Tibial nerve (tissue), 3 donors: Measurements from ENCODE around the gene PAQR4.

Experiments used
- POLR2A ChIP-seq, 2 donors: fragments of 450-650 bp; IDR thresholded peaks; one replicate each; pipeline ENCODE4 v1.6.1; 2017; ENCODE audit warnings: antibody characterized with exemption in 2 of 2, mild to moderate bottlenecking in 2 of 2, moderate library complexity in 2 of 2
- TF ChIP-seq, protein P1 (sequence below), 5 experiments: fragments of 200-600 bp in 3 of 5; fragments of 450-650 bp in 2 of 5; sonication (generic) in 3 of 5; IDR thresholded peaks; one replicate each; pipeline ENCODE4 v1.5.1; 2016 to 2019; ENCODE audit warnings: antibody characterized with exemption in 5 of 5, mild to moderate bottlenecking in 3 of 5, moderate library complexity in 2 of 5

DNA sequence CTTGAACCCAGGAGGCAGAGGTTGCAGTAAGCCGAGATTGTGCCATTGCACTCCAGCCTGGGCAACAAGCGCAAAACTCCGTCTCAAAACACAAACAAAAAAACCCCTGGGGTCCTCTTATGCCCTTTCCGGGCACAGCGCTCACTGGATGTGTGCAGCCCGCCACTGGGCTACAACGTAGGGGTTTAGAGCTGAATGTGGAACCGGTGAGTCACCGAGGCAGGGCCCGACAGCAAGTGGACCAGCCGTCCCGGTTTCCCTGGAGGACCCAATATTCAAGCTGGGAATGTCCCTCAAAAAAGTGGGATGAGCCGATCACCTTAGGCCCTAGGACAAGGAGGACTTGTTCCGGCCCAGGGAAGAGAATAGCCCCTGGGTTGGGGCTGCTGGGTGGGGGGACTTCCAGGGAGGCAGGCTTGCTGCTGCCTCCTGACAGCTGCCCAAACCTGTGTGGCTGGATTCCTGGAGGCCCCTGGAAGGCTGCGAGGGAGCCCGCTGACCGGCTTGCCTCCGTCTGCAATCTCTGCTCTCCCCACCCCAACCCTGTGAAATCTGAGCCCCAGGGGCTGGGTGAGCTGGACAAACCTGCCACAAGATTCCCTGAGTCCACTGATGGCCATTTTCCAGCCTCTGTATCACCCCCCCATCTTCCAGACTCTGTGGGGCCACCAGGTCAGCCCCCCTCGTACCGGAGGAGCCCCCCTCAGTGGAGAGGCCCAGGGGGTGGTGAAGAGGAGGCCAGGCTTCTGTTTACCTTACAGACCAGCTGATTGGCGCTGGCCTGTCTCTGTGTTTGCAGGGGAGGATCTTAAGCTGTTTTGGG lies 40.6 kb downstream of the PAQR4 start:
- TF ChIP-seq, protein P1, sequence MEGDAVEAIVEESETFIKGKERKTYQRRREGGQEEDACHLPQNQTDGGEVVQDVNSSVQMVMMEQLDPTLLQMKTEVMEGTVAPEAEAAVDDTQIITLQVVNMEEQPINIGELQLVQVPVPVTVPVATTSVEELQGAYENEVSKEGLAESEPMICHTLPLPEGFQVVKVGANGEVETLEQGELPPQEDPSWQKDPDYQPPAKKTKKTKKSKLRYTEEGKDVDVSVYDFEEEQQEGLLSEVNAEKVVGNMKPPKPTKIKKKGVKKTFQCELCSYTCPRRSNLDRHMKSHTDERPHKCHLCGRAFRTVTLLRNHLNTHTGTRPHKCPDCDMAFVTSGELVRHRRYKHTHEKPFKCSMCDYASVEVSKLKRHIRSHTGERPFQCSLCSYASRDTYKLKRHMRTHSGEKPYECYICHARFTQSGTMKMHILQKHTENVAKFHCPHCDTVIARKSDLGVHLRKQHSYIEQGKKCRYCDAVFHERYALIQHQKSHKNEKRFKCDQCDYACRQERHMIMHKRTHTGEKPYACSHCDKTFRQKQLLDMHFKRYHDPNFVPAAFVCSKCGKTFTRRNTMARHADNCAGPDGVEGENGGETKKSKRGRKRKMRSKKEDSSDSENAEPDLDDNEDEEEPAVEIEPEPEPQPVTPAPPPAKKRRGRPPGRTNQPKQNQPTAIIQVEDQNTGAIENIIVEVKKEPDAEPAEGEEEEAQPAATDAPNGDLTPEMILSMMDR (IDR thresholded peaks at IDR 0.05) = no peak
- TF ChIP-seq POLR2A (IDR thresholded peaks at IDR 0.05) = no peak
